Fibroblast of the aortic adventitia (primary cell): ENCODE measurements around the gene RHO. TPM values are rescaled to one million over a fixed set of nuclear protein-coding genes. Genes with fewer than 3 reads are reported as not detected.

Source experiments
- DNase-seq: peaks from one replicate; pipeline ENCODE4 v3.0.0-alpha.2; 2010; ENCODE audit warnings: low read depth
- H3K4me3 ChIP-seq: 2 replicates; pipeline ENCODE4 v1.5.1; 2011; ENCODE audit warnings: low read depth, mild to moderate bottlenecking, control low read depth, low read length, moderate library complexity
- CTCF ChIP-seq: IDR thresholded peaks from 2 replicates; pipeline ENCODE4 v1.5.1; 2011; ENCODE audit warnings: mild to moderate bottlenecking, low read length, control low read depth, inconsistent platforms; ENCODE audit not compliant: insufficient read depth
- total RNA-seq: library from RNA; depleted of rRNA; stranded (reverse); fragments of >200 nt; gene quantifications from 2 replicates; pipeline ENCODE4 v1.2.3, GENCODE V29; 2012; ENCODE audit warnings: low replicate concordance

Gene RHO
- total RNA-seq, 1 donor = not detected

GRCh38 chr3:129567939-129568338 is 39.5 kb downstream of the RHO start:
- DNase-seq = no peak

GRCh38 chr3:129569856-129570255 is 41.4 kb downstream of the RHO start:
- TF ChIP-seq CTCF = no peak
- H3K4me3 ChIP-seq = no peak overlapping the region
- no peak for DNase-seq

More at GRCh38 chr3:129567939-129568338, 39.5 kb downstream of the RHO start:
- H3K4me3 ChIP-seq = no peak overlapping the region
- no peak for TF ChIP-seq CTCF

GRCh38 chr3:129571605-129572547 is 43.4 kb downstream of the RHO start:
- no peak for DNase-seq

GRCh38 chr3:129572603-129573002 is 44.2 kb downstream of the RHO start:
- DNase-seq = no peak
- H3K4me3 ChIP-seq = no peak overlapping the region
- no peak for TF ChIP-seq CTCF

More at GRCh38 chr3:129571605-129572547, 43.4 kb downstream of the RHO start:
- no peak for TF ChIP-seq CTCF
- no peak overlapping the region for H3K4me3 ChIP-seq

- TF ChIP-seq CTCF = no peak
- no peak overlapping the region for H3K4me3 ChIP-seq
- DNase-seq = no peak
These were observed 45.1 kb downstream of the RHO start for GRCh38 chr3:129573493-129573892.

- TF ChIP-seq CTCF = no peak
These were observed 45.8 kb downstream of the RHO start for GRCh38 chr3:129574206-129574605.

More at GRCh38 chr3:129574206-129574605, 45.8 kb downstream of the RHO start:
- DNase-seq = no peak
- no peak overlapping the region for H3K4me3 ChIP-seq
